ENCODE data around the gene WDR87. TPM values are rescaled to one million over a fixed set of nuclear protein-coding genes. Genes with fewer than 3 reads are reported as not detected.

Gene WDR87
- total and polyA plus RNA-seq, 2 of the 8 experiments (the other 6 are each of a cell fraction or from before 2014, with no cell fraction given) = not detected

DNA sequence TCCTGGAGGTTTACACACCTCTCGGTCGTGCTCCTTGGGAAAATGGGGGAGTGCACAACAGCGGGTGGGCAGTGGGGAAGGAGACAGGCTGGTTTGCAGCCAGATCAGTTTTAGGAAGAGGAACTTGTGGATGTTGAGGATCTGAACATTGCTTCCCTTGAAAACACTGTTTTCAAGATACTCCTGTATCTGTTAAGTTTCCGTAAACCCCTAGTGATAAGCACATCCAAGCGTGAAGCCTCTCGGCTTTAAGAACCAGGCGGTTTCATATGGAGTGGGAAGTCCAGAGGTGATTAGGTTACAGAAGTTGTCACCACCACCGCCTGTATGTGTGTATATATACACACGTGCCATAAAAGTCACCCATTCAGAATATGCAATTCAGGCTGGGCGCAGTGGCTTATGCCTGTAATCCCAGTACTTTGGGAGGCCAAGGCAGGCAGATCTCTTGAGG is 48.1 kb upstream of the WDR87 start (continued):
- no peak for TF ChIP-seq CTBP2 (IDR thresholded peaks at IDR 0.05; ENCODE audit: borderline replicate concordance, insufficient read depth, insufficient read length, low read length)
- no peak for TF ChIP-seq RAD21 (IDR thresholded peaks at IDR 0.05 in 1 of 2, conservative IDR thresholded peaks at IDR 0.05 in 1 of 2; ENCODE audit: low read depth in 2 of 2, low read length in 2 of 2)

All from H1 (cell line).